Nephron progenitor cell (in vitro differentiated cells): ENCODE measurements around the gene CA11.

ENCODE experiments used
- DNase-seq: peaks from one replicate; pipeline ENCODE4 v3.0.0; 2021
- H3K27ac Mint-ChIP-seq: 2 replicates; pipeline ENCODE4 v1.8.0; 2021; ENCODE audit warnings: mild to moderate bottlenecking, moderate library complexity, mixed read lengths
- H3K27me3 Mint-ChIP-seq: 2 replicates; pipeline ENCODE4 v1.8.0; 2021; ENCODE audit warnings: mild to moderate bottlenecking, low read depth, mixed read lengths; ENCODE audit not compliant: poor library complexity
- H3K36me3 Mint-ChIP-seq: 2 replicates; pipeline ENCODE4 v1.8.0; 2021; ENCODE audit warnings: low read depth, mixed read lengths
- H3K4me1 Mint-ChIP-seq: 2 replicates; pipeline ENCODE4 v1.8.0; 2021; ENCODE audit warnings: mixed read lengths
- H3K4me3 Mint-ChIP-seq: 2 replicates; pipeline ENCODE4 v1.8.0; 2021; ENCODE audit warnings: mild to moderate bottlenecking, moderate library complexity, mixed read lengths
- H3K9me3 Mint-ChIP-seq: 2 replicates; pipeline ENCODE4 v1.8.0; 2021; ENCODE audit warnings: mild to moderate bottlenecking, moderate library complexity, mixed read lengths
- TF ChIP-seq, protein P1 (sequence below): fragments of 200-600 bp; sonication (generic); IDR thresholded peaks from 2 replicates; pipeline ENCODE4 v1.5.0; 2021; ENCODE audit warnings: antibody characterized with exemption

The CA11 gene

DNA sequence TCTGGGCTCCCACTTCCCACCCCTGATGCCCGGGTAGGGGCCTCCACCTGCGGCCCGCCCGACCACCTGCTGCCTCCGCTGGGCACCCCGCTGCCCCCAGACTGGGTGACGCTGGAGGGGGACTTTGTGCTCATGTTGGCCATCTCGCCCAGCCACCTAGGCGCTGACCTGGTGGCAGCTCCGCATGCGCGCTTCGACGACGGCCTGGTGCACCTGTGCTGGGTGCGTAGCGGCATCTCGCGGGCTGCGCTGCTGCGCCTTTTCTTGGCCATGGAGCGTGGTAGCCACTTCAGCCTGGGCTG, 16.7 kb downstream of the CA11 start:
- no peak for DNase-seq
- Mint-ChIP-seq H3K27ac (no peak overlapping the region), H3K4me3 (no peak overlapping the region), H3K36me3 (no peaks in the 10 kb centered on the region), H3K9me3 (no peaks in the 10 kb centered on the region), H3K4me1 (peaks cover 76% of the 10 kb centered on the region), H3K27me3 (no peaks in the 10 kb centered on the region)
- TF ChIP-seq, protein P1, sequence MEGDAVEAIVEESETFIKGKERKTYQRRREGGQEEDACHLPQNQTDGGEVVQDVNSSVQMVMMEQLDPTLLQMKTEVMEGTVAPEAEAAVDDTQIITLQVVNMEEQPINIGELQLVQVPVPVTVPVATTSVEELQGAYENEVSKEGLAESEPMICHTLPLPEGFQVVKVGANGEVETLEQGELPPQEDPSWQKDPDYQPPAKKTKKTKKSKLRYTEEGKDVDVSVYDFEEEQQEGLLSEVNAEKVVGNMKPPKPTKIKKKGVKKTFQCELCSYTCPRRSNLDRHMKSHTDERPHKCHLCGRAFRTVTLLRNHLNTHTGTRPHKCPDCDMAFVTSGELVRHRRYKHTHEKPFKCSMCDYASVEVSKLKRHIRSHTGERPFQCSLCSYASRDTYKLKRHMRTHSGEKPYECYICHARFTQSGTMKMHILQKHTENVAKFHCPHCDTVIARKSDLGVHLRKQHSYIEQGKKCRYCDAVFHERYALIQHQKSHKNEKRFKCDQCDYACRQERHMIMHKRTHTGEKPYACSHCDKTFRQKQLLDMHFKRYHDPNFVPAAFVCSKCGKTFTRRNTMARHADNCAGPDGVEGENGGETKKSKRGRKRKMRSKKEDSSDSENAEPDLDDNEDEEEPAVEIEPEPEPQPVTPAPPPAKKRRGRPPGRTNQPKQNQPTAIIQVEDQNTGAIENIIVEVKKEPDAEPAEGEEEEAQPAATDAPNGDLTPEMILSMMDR, result no peak

DNA sequence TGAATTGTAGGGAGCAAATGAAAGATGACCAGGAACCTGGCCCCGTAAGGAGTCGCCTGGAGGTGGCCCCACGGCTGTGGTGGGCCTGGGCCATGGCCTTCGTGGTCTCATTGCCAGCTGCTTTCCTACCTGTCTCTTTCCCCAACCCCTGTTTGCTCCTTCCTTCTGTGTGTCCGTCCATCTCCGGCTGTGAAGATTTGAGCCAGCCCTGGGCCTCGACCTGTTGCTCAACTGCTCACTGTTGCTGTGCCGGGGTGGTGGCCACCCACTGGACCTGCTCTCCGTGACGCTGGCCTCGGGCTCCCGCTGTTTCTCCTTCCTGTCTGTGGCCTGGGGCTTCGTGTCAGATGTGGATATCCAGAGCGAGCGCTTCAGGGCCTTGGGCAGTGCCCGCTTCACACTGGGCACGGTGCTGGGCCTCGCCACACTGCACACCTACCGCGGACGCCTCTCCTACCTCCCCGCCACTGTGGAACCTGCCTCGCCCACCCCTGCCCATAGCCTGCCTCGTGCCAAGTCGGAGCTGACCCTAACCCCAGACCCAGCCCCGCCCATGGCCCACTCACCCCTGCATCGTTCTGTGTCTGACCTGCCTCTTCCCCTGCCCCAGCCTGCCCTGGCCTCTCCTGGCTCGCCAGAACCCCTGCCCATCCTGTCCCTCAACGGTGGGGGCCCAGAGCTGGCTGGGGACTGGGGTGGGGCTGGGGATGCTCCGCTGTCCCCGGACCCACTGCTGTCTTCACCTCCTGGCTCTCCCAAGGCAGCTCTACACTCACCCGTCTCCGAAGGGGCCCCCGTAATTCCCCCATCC, 17.3 kb downstream of the CA11 start:
- peaks cover 74% of the 10 kb centered on the region for H3K4me1 Mint-ChIP-seq
- TF ChIP-seq, protein P1, result no peak
- no peak overlapping the region for H3K27ac Mint-ChIP-seq
- no peaks in the 10 kb centered on the region for H3K36me3 Mint-ChIP-seq
- no peaks in the 10 kb centered on the region for H3K9me3 Mint-ChIP-seq
- no peak for DNase-seq
- H3K27me3 Mint-ChIP-seq, result no peaks in the 10 kb centered on the region
- no peak overlapping the region for H3K4me3 Mint-ChIP-seq

DNA sequence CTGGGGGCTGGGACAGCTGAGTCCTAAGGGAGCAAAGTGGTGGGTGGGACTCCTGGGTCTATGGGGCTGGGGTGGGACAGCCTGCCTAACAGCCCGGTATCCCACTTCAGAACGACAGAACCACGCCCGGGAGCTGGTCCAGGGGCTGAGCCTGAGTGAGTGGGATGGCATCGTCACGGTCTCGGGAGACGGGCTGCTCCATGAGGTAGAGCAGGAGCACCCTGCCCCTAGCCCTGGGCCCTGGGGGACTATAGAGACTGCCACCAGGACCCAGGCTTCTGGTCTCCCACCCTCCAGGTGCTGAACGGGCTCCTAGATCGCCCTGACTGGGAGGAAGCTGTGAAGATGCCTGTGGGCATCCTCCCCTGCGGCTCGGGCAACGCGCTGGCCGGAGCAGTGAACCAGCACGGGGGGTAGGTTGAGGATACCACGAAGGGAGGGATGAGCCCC, 18.1 kb downstream of the CA11 start:
- H3K9me3 Mint-ChIP-seq, result no peaks in the 10 kb centered on the region
- DNase-seq, result no peak
- no peaks in the 10 kb centered on the region for H3K27me3 Mint-ChIP-seq
- H3K4me1 Mint-ChIP-seq, result peaks cover 73% of the 10 kb centered on the region
- H3K4me3 Mint-ChIP-seq, result no peak overlapping the region
- no peaks in the 10 kb centered on the region for H3K36me3 Mint-ChIP-seq
- no peak overlapping the region for H3K27ac Mint-ChIP-seq
- TF ChIP-seq, protein P1, result no peak

DNA sequence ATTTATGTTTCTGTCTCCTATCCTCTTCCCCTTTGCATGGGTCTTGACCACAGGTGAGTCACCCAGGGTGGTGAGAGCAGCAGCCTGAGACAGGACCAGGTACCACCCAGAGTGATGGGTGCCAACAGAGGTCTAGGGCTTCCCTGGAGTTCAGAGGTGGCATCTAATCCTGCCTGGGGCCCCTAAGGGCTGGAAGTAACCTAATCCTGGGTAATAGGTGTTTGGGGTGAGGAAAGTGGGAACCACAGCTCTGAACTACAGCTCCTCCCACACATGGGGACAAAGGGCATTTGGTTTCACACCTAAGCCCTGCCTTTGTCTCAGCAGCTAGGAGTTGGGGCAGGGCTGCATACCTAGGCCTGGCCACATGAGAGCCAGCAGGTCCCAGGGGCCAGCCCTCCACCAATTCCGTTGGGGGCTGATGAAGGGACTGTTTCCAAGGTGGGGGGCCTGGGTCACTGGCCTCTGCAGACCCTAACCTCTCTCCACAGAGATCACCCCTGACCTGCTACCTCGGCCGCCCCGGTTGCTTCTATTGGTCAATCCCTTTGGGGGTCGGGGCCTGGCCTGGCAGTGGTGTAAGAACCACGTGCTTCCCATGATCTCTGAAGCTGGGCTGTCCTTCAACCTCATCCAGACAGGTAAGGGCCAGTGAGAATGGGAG, 18.7 kb downstream of the CA11 start:
- Mint-ChIP-seq H3K27ac (no peak overlapping the region), H3K4me1 (peaks cover 72% of the 10 kb centered on the region), H3K27me3 (no peaks in the 10 kb centered on the region), H3K4me3 (peak overlapping the region; percentile 36), H3K9me3 (no peaks in the 10 kb centered on the region), H3K36me3 (no peaks in the 10 kb centered on the region)
- DNase-seq, result no peak
- TF ChIP-seq, protein P1, result no peak

DNA sequence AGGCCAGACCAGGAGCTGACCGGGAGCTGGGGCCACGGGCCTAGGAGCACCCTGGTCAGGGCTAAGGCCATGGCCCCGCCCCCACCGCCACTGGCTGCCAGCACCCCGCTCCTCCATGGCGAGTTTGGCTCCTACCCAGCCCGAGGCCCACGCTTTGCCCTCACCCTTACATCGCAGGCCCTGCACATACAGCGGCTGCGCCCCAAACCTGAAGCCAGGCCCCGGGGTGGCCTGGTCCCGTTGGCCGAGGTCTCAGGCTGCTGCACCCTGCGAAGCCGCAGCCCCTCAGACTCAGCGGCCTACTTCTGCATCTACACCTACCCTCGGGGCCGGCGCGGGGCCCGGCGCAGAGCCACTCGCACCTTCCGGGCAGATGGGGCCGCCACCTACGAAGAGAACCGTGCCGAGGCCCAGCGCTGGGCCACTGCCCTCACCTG, 20.1 kb downstream of the CA11 start:
- H3K9me3 Mint-ChIP-seq, result no peaks in the 10 kb centered on the region
- H3K4me3 Mint-ChIP-seq, result peak overlapping the region; percentile 87
- H3K27me3 Mint-ChIP-seq, result no peaks in the 10 kb centered on the region
- H3K27ac Mint-ChIP-seq, result no peak overlapping the region
- DNase-seq, result no peak
- peaks cover 5% of the 10 kb centered on the region for H3K36me3 Mint-ChIP-seq
- TF ChIP-seq, protein P1, result no peak
- H3K4me1 Mint-ChIP-seq, result peaks cover 67% of the 10 kb centered on the region
